Endometrial microvascular endothelial cells (primary cell): ENCODE results near the gene ZBTB9. TPM values are rescaled to one million over a fixed set of nuclear protein-coding genes. Genes with fewer than 3 reads are reported as not detected.

Experiments
- in situ Hi-C: cut with HindIII; loops from 2 replicates; pipeline ENCODE4 v1.10.0; 2017; ENCODE audit warnings: low sequenced_read_pairs, low pct_unique_long_range_greater_than_20kb; ENCODE audit errors: inconsistent ontology term
- total RNA-seq: library from RNA; depleted of rRNA; stranded (reverse); fragments of >200 nt; gene quantifications from one replicate; pipeline ENCODE4 v1.2.3, GENCODE V29; 2015; ENCODE audit errors: inconsistent ontology term

ZBTB9 gene
- total RNA-seq, 1 donor from 2014 or later: 8.1 TPM

DNA sequence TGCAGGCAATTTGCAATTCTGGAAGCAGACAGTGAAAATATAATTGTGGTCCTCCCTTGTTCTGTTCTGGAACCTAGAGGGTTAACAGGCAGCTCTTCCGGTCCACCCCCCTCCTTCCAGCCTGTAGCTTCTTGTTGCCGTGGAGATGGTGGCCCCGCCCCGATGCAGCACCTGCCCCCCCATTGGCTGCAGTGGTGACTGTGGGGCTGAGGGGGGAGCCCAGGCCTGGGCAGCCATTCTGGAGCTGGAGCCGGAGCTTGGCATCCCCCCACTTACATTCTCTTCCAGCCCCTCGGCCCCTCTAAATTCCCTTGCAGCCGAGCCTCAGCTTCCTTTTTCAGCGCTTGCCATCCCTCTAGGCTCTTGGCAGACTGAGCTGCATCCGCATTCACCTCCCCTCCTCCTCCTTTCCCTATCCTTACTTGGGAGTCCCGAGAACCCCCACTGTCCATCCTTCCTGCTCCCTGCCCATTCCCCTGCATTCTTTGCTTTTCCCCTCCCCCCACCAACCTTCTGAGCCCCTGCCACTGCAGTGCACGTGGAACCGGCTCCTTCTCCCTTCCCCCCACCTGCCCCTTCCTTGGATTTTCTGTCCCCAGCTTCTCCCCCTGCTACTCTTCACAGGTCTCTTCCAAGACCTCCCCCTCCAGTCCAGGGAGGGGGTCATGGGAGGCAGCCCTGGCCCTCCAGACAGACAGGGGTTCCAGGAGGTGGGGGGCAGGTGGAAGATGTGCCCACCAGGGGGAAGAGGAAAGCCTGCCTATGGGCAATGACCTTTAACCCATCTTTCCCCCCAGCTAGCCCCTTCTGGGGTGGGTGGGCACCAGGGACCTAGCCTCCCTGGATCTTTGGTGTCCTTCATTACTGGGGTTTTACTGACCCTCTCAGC is 23.1 kb upstream of the ZBTB9 start:
- in situ Hi-C loops: no loop called here

DNA sequence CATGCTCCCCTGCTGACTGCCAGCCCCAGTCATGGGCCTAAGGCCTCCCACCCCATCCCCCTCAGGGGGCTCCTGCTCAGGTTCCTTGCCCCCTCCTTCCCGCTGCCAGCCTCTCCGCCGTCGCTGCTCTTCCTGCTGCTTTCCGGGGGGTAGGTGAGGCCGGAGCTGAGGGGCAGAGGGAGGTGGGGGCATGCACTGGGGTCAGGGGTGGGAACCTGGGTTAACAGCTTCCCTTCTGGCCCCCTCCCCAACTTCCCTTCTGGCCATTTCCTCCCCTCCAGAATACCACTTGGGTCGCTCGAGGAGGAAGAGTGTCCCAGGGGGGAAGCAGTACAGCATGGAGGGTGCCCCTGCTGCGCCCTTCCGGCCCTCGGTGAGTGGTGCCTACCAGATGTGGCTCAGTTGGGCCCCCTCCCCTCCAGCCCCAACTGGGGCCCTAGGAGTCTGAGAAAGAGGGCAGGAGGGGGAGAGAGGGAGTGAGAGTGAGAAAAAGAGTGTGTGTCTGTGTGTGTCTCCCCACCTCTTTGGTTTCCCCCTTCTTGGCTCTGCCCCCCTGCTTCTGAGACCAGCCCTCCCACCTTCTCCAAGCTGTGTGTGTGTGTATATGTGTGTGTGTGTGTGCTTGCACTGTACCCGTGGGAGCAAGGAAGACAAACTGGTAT is 22.4 kb upstream of the ZBTB9 start:
- in situ Hi-C loops: no loop called here

DNA sequence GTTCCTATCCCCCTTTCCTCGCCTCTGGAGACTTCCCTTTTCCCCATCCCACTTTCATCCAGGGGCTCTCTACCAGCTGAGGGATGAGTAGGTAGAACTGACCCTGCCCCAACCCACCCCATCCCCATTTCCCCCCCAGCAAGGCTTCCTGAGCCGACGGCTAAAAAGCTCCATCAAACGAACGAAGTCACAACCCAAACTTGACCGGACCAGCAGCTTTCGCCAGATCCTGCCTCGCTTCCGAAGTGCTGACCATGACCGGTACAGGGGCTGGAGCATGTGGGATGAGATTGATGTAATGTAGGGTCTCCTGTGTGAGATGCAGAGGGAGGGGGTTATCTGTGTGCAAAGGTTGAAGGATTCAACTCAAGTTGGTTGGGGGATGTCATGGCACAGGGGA is 21.8 kb upstream of the ZBTB9 start:
- in situ Hi-C loops: no loop called here

DNA sequence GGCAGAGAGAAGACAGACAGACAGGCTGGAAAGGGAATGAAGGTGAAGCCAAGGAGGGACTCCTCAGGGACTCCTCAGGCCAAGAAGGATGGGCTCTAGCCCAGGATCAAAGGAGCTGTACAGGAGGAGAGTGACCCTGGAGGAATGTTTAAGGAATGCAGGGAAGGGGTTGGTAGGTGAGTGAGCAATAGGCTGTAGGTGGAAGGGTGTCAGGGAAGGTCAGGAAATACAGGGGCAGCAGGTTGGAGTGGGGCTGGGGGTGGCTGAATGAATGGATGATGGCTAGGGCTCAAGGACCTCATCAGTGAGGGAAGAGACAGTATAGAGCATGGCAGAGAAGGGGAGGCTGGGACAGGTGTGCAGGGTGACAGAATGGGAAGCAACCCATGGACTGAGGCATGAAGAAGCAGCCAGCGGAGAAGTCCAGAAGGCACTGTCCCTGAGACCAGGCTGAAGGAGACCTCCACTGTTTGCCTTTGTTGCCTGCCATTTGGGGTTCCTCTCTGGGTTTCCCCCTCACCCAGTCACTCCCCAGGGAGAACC is 21.3 kb upstream of the ZBTB9 start:
- in situ Hi-C loops: no loop called here

DNA sequence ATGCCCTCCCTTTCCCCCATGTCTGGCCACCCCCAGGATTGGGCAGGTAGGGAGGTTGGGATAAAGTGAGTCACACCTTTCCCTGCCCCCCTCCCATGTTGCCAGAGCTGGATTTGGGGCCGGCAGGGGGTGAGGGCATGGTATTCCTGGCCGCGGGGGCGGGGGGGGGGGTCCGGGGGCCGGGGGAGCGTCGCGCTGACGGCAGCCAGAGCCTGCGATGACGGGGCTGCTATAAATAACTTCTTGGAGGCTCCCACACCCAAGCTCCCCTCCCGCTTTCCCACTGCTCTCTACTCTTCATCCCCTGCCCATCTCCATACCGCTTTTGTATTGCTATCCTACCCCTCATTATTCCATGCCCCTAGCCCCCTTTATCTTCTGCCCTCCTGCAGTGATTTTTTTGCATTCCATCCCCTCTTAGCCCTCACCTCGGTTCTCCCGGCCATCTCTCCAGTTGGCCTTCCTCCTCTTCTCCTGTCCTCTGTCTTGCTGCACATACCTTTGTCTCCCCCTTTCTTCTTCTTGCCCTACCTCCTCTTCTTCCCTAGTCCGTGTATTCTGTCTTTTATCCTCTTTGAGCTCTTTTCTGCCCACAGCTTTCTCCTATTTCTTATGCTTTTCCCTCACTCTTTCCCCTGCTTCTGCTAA is 20.7 kb upstream of the ZBTB9 start:
- in situ Hi-C loops: no loop called here

DNA sequence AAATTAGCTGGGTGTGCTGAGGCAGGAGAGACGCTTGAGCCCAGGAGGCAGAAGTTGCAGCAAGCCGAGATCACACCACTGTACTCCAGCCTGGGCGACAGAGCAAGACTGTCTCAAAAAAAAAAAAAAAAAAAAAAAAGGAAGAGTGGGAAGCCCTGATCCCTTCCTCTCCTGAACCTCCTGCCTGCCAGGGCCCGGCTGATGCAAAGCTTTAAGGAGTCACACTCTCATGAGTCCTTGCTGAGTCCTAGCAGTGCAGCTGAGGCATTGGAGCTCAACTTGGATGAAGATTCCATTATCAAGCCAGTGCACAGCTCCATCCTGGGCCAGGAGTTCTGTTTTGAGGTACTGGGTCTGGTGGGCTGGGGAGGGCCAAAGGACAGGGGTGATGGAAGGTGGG is 19.4 kb upstream of the ZBTB9 start:
- in situ Hi-C loops: no loop called here

DNA sequence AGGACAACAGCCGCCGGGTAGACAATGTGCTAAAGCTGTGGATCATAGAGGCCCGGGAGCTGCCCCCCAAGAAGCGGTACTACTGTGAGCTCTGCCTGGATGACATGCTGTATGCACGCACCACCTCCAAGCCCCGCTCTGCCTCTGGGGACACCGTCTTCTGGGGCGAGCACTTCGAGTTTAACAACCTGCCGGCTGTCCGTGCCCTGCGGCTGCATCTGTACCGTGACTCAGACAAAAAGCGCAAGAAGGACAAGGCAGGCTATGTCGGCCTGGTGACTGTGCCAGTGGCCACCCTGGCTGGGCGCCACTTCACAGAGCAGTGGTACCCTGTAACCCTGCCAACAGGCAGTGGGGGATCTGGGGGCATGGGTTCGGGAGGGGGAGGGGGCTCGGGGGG is 16.7 kb upstream of the ZBTB9 start:
- in situ Hi-C loops: no loop called here

DNA sequence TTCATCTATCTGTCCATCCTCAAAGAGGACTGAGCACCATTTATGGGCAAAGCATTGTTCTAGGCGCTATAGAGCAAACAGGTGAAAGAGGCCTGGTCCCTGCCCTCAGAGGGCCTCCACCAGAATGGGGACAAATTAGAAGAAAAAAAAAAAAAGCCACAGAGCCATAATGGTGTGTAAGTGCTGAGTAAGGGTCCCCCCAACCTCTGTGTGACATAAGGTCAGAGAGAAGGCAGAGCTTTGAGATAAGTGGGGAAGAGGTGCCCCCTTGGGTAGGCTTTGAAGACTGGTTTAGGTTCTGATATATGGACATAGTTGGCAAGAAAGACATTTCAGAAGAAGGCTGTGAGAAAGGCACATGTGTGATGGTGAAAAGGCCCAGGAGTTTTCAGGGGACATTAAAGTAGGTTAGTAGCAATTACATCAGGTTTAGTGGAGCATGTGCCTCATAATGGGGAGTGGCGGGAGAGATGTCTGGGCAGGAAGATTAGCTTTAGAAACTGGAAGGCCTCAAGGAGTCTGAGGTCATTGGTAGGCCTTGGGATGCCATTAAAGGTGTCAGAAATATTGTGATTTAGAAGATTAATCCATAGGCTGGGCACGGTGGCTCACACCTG is 15.3 kb upstream of the ZBTB9 start:
- in situ Hi-C loops: no loop called here

DNA sequence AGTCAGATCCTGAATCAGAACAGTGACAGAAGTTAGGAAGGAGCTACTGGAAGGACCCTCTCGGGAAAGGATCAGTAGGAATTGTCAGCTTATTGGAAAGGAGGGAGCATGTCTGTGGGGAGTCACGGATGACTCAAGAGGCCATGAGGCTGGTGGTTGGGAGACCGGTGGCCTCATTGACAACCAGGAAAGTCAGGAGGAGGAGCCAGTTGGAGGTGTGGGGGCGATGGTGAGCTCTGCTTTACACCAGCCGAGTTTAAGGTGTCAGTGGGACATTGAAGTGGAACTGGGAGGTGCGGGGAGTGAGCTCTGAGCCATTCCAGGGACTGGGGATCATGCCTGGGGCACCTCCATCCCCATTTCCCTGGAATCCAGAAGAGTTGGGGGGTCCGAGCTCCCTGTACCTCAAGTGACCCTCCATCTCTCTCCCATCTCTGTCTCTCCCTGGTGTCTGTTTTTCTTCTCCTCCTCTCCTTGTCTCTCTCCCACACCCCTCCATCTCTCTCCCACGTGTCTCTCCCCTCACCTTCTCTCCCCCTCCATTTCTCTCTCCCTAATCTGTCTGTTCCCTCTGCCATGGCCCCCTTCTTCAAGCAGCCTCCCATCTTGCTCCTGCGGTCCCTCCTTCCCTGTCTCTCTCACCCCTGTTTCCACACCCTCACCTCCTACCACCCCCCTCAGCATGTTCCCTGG is 14.3 kb upstream of the ZBTB9 start:
- in situ Hi-C loops: no loop called here

DNA sequence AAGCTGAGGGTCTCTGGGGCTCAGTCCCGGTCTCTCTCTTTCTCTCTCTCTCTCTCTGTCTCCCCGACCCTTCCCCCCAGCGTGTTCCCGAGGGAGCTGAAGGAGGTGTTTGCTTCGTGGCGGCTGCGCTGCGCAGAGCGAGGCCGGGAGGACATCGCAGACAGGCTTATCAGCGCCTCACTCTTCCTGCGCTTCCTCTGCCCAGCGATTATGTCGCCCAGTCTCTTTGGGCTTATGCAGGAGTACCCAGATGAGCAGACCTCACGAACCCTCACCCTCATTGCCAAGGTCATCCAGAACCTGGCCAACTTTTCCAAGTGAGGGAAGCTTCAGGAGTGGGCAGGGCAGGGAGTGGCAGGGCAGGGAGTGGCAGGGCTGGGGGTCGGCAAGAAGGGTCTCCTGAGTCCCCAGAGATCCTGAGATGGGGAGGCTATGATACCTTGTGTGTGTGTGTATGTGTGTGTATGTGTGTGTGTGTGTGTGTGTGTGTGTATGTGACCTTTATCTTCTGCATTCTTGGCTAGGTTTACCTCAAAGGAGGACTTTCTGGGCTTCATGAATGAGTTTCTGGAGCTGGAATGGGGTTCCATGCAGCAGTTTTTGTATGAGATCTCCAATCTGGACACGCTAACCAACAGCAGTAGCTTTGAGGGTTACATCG is 13.6 kb upstream of the ZBTB9 start:
- in situ Hi-C loops: no loop called here

DNA sequence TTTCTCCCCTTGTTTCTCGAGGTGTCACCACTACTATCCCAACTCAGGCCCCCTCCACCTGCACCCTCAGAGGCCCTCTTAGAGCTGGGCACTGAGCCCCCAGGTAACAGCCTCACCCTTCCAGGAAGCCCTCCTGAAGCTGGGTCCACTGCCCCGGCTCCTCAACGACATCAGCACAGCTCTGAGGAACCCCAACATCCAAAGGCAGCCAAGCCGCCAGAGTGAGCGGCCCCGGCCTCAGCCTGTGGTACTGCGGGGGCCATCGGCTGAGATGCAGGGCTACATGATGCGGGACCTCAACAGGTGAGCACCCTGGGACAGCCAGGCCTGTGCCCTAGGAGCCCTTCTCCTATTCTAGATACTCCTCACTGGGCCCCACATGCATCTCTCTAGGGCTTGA is 12.9 kb upstream of the ZBTB9 start:
- in situ Hi-C loops: no loop called here

DNA sequence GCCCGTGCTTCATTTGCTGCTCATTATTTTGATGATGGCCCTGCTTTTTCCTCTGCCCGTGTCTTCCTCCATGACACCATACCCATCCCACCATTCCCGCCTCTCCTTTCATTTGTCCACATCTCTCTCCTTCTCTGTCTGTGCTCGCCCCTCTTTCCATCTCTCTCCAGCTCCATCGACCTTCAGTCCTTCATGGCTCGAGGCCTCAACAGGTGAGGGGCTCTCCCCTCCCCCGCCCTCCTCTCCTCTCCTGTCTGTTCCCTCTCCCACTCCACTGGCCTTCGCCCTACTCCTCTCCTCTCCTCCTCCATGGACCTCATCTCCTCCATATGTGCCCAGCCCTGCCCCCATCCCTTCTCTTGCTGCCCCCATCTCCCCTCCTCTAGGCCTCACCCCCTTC is 12.1 kb upstream of the ZBTB9 start:
- in situ Hi-C loops: no loop called here

DNA sequence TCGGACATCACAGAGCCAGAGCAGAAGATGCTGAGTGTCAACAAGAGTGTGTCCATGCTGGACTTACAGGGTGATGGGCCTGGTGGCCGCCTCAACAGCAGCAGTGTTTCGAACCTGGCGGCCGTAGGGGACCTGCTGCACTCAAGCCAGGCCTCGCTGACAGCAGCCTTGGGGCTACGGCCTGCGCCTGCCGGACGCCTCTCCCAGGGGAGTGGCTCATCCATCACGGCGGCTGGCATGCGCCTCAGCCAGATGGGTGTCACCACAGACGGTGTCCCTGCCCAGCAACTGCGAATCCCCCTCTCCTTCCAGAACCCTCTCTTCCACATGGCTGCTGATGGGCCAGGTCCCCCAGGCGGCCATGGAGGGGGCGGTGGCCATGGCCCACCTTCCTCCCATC is 11.4 kb upstream of the ZBTB9 start:
- in situ Hi-C loops: no loop called here

DNA sequence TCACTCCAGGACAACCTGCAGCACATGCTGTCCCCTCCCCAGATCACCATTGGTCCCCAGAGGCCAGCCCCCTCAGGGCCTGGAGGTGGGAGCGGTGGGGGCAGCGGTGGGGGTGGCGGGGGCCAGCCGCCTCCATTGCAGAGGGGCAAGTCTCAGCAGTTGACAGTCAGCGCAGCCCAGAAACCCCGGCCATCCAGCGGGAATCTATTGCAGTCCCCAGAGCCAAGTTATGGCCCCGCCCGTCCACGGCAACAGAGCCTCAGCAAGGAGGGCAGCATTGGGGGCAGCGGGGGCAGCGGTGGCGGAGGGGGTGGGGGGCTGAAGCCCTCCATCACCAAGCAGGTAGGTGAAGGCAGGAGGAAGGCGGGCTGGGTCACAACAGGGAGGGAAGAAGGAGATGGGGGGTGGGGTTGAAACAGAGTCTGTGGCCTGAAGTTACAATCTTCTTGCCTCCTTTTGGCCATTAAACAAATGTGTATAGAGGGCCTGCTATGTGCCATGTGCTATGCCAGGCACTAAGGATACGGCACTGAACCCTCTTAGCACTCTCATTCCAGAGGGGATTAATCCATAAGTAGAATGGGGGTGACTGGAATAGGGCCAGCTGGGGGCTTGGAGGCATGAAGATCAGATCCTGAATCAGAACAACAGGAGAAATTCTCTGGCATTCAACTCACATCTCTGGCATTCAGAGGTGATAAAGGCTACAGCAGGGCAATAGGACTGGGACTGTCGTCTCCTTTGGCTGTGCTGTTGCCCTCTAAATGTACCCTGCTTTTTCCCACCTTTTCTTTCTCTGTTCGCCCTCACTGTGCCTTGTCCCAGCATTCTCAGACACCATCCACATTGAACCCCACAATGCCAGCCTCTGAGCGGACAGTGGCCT is 10.5 kb upstream of the ZBTB9 start:
- in situ Hi-C loops: no loop called here

DNA sequence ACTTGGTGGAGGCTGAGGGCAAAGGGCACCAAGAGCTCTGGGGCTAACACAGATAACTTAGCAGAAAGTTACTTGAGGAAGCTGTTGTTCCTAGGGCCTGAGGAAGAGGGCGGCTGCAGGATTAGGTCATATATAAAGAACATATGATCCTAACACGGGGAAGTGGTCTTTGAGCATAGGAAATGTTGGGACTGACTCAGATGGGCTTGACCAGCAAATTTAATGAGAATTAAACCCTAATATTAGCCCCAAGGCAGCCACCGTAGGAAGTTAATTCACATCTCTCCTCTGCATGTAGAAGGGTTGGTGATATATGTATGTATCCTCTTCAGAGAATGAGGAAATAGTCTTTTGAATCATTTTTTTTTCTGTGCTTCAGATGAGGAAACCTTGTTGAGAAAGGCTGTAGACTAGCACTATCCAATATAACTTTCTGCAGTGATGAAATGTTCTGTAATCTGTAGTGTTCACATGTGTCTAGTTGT is 9.2 kb upstream of the ZBTB9 start:
- in situ Hi-C loops: no loop called here

DNA sequence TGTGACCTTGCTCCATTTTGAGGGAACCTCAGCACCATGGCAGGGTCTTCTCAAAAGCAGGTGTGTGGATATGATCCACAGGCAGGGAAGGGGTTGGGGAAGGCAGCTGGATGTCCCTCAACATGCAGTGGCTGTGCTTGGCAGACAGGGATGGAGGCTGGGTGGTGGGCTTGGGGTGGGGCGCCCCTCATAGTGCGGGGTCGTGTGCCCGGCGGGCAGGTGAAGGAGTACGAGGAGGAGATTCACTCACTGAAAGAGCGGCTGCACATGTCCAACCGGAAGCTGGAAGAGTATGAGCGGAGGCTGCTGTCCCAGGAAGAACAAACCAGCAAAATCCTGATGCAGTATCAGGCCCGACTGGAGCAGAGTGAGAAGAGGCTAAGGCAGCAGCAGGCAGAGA is 8.0 kb upstream of the ZBTB9 start:
- in situ Hi-C loops: no loop called here

DNA sequence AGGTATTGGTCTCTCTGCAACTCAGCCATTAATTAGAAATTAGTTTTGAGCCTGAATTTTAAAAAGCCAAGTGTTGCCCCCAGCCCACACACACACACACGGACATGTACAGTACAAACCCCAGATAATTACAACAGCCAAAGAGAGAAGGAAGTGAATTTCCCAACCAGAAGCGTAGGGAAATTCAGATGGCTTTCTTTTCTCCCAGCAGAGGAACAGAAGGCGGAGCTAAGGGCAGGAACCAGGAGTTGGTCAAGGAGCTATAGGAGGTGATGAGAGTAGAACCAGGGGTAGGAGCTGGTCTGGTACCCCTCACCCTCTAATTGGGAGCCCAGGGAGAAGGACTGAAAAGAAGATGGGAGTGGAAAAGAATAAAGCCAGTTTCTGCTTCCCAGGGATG is 3.9 kb upstream of the ZBTB9 start:
- in situ Hi-C loops: no loop called here
